K562 (cell line): ENCODE measurements around the gene MYCBP2. TPM values are rescaled to one million over a fixed set of nuclear protein-coding genes. Genes with fewer than 3 reads are reported as not detected.

Experiments used
- IRF1 ChIP-seq: sonication (generic); formaldehyde crosslinking; IDR thresholded peaks from 2 replicates; pipeline ENCODE4 v1.8.0; 2022; ENCODE audit warnings: missing genetic modification reagents, mild to moderate bottlenecking, borderline replicate concordance
- IRF2 ChIP-seq: sonication (generic); formaldehyde crosslinking; IDR thresholded peaks from 2 replicates; pipeline ENCODE4 v1.8.1; 2022; ENCODE audit warnings: mild to moderate bottlenecking, missing genetic modification reagents
- MCM7 ChIP-seq, 2 experiments: fragments of 450-650 bp; IDR thresholded peaks; 2 replicates each; pipeline ENCODE4 v1.6.1; 2016 to 2018
- MEIS2 ChIP-seq: fragments of 450-650 bp; IDR thresholded peaks from 2 replicates; pipeline ENCODE4 v1.6.1; 2014; ENCODE audit warnings: mild to moderate bottlenecking; ENCODE audit not compliant: partially characterized antibody
- MTA1 ChIP-seq: fragments of 450-650 bp; IDR thresholded peaks from 2 replicates; pipeline ENCODE4 v1.6.1; 2017; ENCODE audit warnings: borderline replicate concordance
- MTF1 ChIP-seq: fragments of 250-450 bp; sonication (Bioruptor Pico); IDR thresholded peaks from 2 replicates; pipeline ENCODE4 v1.9.0; 2021; ENCODE audit warnings: moderate library complexity, mild to moderate bottlenecking, inconsistent platforms, borderline replicate concordance
- NCOA4 ChIP-seq: fragments of 450-650 bp; IDR thresholded peaks from 2 replicates; pipeline ENCODE4 v1.6.1; 2018; ENCODE audit warnings: mild to moderate bottlenecking; ENCODE audit not compliant: partially characterized antibody
- NFIX ChIP-seq: fragments of 250-450 bp; sonication (Bioruptor Pico); IDR thresholded peaks from 2 replicates; pipeline ENCODE4 v1.4.0; 2020; ENCODE audit warnings: low read depth, mild to moderate bottlenecking, moderate library complexity
- PHTF2 ChIP-seq: fragments of 250-450 bp; sonication (Bioruptor Pico); IDR thresholded peaks from 2 replicates; pipeline ENCODE4 v1.5.0; 2021; ENCODE audit warnings: mild to moderate bottlenecking
- RBBP5 ChIP-seq: fragments of 200-600 bp; sonication (generic); IDR thresholded peaks from 2 replicates; pipeline ENCODE4 v1.6.1; 2012; ENCODE audit warnings: borderline replicate concordance, mild to moderate bottlenecking, low read length, control low read depth, inconsistent platforms; ENCODE audit not compliant: insufficient read depth, poor library complexity, severe bottlenecking
- SUPT5H ChIP-seq: fragments of 450-650 bp; IDR thresholded peaks from 2 replicates; pipeline ENCODE4 v1.6.1; 2016
- ZBTB2 ChIP-seq: fragments of 450-650 bp; IDR thresholded peaks from 2 replicates; pipeline ENCODE4 v1.6.1; 2016; ENCODE audit warnings: antibody characterized with exemption
- ZNF318 ChIP-seq, 2 experiments: fragments of 450-650 bp; IDR thresholded peaks; 2 replicates each; pipeline ENCODE4 v1.6.1; 2016; ENCODE audit warnings: mild to moderate bottlenecking in 2 of 2, borderline replicate concordance in 1 of 2, low read depth in 1 of 2, moderate library complexity in 1 of 2
- ZNF589 ChIP-seq: fragments of 200-800 bp; sonication (Bioruptor generic); IDR thresholded peaks from 2 replicates; pipeline ENCODE4 v1.6.1; 2016; ENCODE audit warnings: low read depth, missing genetic modification characterization, missing compliant biosample characterization
- ZNF76 ChIP-seq: fragments of 250-450 bp; sonication (Bioruptor Pico); IDR thresholded peaks from 2 replicates; pipeline ENCODE4 v1.4.0; 2020; ENCODE audit warnings: mild to moderate bottlenecking, moderate library complexity, borderline replicate concordance
- polyA plus RNA-seq, 8 experiments: library from polyadenylated mRNA; depleted of rRNA in 4 of 8; stranded (reverse) in 5 of 8; unstranded in 3 of 8; fragments of >200 nt; fragmentation: Nextera tagmentation in 2 of 8; fragmentation: Illumina TruSeq in 1 of 8; extraction: Ambion mirVana in 2 of 8; extraction: Trizol in 1 of 8; gene quantifications; 2 replicates each; pipeline versions ENCODE4 v1.2.1 to v1.2.3, GENCODE V29; 2011 to 2014; ENCODE audit warnings: inconsistent platforms in 1 of 8, missing spikeins in 1 of 8
- total RNA-seq, 7 experiments: library from RNA; depleted of rRNA in 6 of 7; stranded (reverse); fragments of >200 nt in 6 of 7; fragmentation: Illumina TruSeq in 2 of 7; extraction: Trizol in 2 of 7; gene quantifications; 2 replicates each; pipeline versions ENCODE4 v1.2.1 to v1.2.3, GENCODE V29; 2011 to 2021; ENCODE audit warnings: low replicate concordance in 1 of 7

MYCBP2 gene
- total and polyA plus RNA-seq, 9 of the 15 experiments (the other 6 are each of a cell fraction or from before 2014, with no cell fraction given): 13.2 to 47.2 (median 28.9) TPM

- TF ChIP-seq ZNF76 (CRISPR knock-in tag) (no peak), ZBTB2 (no peak), MEIS2 (no peak), RBBP5 (no peak), ZNF589 (CRISPR knock-in tag) (0 out of 2 replicates have a peak, but pooled peaks have one; percentile 51), IRF1 (CRISPR knock-in tag) (no peak), MCM7 (IDR thresholded peaks at IDR 0.05) (no peak), NFIX (CRISPR knock-in tag) (no peak), NCOA4 (no peak), MTA1 (no peak), IRF2 (CRISPR knock-in tag) (no peak), ZNF318 (IDR thresholded peaks at IDR 0.05; ENCODE audit: borderline replicate concordance in 1 of 2, low read depth in 1 of 2) (no peak), MTF1 (no peak), PHTF2 (CRISPR knock-in tag) (no peak), SUPT5H (peak; percentile 80)
Measured at GRCh38 chr13:77026861-77027621, 299.9 kb downstream of the MYCBP2 start, which contains the start of gene FBXL3 (continued).
